DND-41 (cell line): ENCODE data around the gene PDE4A.
"Not testable (repeated sequence)": the region's sequence is repeated elsewhere in the genome, so short reads cannot be mapped to it uniquely, and the experiment has no call there.

Experiments
- ATAC-seq: fragments of 200-7000 bp; cut with Tn5 transposase; 3 replicates; pipeline ENCODE4 v1.9.1; 2021; ENCODE audit warnings: low read depth; ENCODE audit not compliant: insufficient read depth
- DNase-seq: peaks from one replicate; pipeline ENCODE4 v3.0.0-alpha.2; 2020
- H2AFZ ChIP-seq: 2 replicates; pipeline ENCODE4 v1.6.0; 2012; ENCODE audit warnings: low read depth, low read length
- H3K27ac ChIP-seq: 2 replicates; pipeline ENCODE4 v1.5.1; 2012; ENCODE audit warnings: low read length, inconsistent platforms
- H3K27me3 ChIP-seq: fragments of 200-600 bp; sonication (generic); 2 replicates; pipeline ENCODE4 v1.6.0; 2012; ENCODE audit warnings: low read length, mild to moderate bottlenecking, inconsistent platforms; ENCODE audit not compliant: insufficient read depth, poor library complexity
- H3K36me3 ChIP-seq: 2 replicates; pipeline ENCODE4 v1.5.1; 2012; ENCODE audit warnings: low read length, inconsistent platforms; ENCODE audit not compliant: insufficient read depth
- H3K4me1 ChIP-seq: 2 replicates; pipeline ENCODE4 v1.5.1; 2012; ENCODE audit warnings: mild to moderate bottlenecking, low read length; ENCODE audit not compliant: insufficient read depth
- H3K4me2 ChIP-seq: 2 replicates; pipeline ENCODE4 v1.6.0; 2012; ENCODE audit warnings: mild to moderate bottlenecking, moderate library complexity, low read length, inconsistent platforms; ENCODE audit not compliant: insufficient read depth
- H3K4me3 ChIP-seq, 2 experiments: fragments of 200-600 bp in 1 of 2; shearing (Covaris generic) in 1 of 2; 2 replicates each; pipeline ENCODE4 v1.5.1; 2012 to 2016; ENCODE audit warnings: inconsistent platforms in 2 of 2, low read length in 2 of 2, mild to moderate bottlenecking in 2 of 2, low read depth in 1 of 2, moderate library complexity in 1 of 2
- H3K79me2 ChIP-seq: 2 replicates; pipeline ENCODE4 v1.6.0; 2012; ENCODE audit warnings: low read length, inconsistent platforms; ENCODE audit not compliant: insufficient read depth
- H3K9ac ChIP-seq: 2 replicates; pipeline ENCODE4 v1.6.0; 2012; ENCODE audit warnings: low read depth, mild to moderate bottlenecking, inconsistent platforms, low read length, moderate library complexity
- H3K9me3 ChIP-seq: 2 replicates; pipeline ENCODE4 v1.5.1; 2012; ENCODE audit warnings: low read length, moderate library complexity, mild to moderate bottlenecking, inconsistent platforms; ENCODE audit not compliant: insufficient read depth, severe bottlenecking
- H4K20me1 ChIP-seq: 2 replicates; pipeline ENCODE4 v1.6.0; 2012; ENCODE audit warnings: low read length; ENCODE audit not compliant: insufficient read depth
- CTCF ChIP-seq: IDR thresholded peaks from 2 replicates; pipeline ENCODE4 v1.5.1; 2012; ENCODE audit warnings: borderline replicate concordance, low read length, moderate library complexity, mild to moderate bottlenecking; ENCODE audit not compliant: poor library complexity, severe bottlenecking; ENCODE audit errors: extremely low read depth
- EZH2 ChIP-seq: IDR thresholded peaks from 3 replicates; pipeline ENCODE4 v1.6.1; 2012; ENCODE audit warnings: borderline replicate concordance, low read depth, mild to moderate bottlenecking, moderate library complexity, low read length, inconsistent platforms; ENCODE audit not compliant: severe bottlenecking

The PDE4A gene

GRCh38 chr19:10453852-10454251, 33.5 kb downstream of the PDE4A start:
- no peak overlapping the region for H3K4me2 ChIP-seq
- H3K36me3 ChIP-seq: no peaks in the 10 kb centered on the region
- H3K27ac ChIP-seq: no peak overlapping the region
- ATAC-seq (no peak), DNase-seq (no peak)
- H3K79me2 ChIP-seq: no peaks in the 10 kb centered on the region
- H3K9me3 ChIP-seq: no peaks in the 10 kb centered on the region
- no peaks in the 10 kb centered on the region for H3K4me1 ChIP-seq
- H3K4me3 ChIP-seq: no peak overlapping the region
- H3K27me3 ChIP-seq: no peaks in the 10 kb centered on the region
- H4K20me1 ChIP-seq: peaks cover 6% of the 10 kb centered on the region; the same call in 1 of the 2 replicates
- TF ChIP-seq EZH2: no peak
- no peak for TF ChIP-seq CTCF
- H3K9ac ChIP-seq: no peak overlapping the region
- no peak overlapping the region for H2AFZ ChIP-seq

DNA sequence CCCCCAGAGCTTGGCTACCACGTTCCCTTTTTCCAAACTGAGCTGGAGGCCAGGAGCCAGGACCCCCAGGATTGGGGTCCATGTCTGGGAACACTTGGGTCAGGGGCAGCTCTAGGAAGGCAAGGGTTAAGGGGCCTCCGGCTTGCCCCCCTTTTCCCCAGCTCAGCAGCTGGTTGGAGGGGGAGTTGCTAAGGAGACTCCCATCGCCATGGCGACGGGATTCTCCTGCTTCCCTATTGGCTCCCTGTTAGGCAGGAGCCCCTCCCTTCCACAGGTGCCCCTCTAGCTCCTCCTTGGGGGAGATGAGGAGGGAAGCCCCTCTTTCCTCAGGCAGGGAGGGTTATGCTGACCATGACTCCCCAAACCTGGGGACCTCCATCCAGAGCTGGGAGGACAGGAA, 33.9 kb downstream of the PDE4A start:
- H4K20me1 ChIP-seq: peaks cover 6% of the 10 kb centered on the region; the same call in 1 of the 2 replicates
- H2AFZ ChIP-seq: no peak overlapping the region
- H3K36me3 ChIP-seq: no peaks in the 10 kb centered on the region
- no peak for TF ChIP-seq EZH2
- no peak for TF ChIP-seq CTCF
- H3K79me2 ChIP-seq: no peaks in the 10 kb centered on the region
- no peak for ATAC-seq
- no peaks in the 10 kb centered on the region for H3K9me3 ChIP-seq
- H3K27ac ChIP-seq: no peak overlapping the region
- H3K4me3 ChIP-seq: no peak overlapping the region
- no peak overlapping the region for H3K4me2 ChIP-seq
- peak; percentile 28 for DNase-seq
- no peaks in the 10 kb centered on the region for H3K4me1 ChIP-seq
- H3K9ac ChIP-seq: no peak overlapping the region
- H3K27me3 ChIP-seq: no peaks in the 10 kb centered on the region

DNA sequence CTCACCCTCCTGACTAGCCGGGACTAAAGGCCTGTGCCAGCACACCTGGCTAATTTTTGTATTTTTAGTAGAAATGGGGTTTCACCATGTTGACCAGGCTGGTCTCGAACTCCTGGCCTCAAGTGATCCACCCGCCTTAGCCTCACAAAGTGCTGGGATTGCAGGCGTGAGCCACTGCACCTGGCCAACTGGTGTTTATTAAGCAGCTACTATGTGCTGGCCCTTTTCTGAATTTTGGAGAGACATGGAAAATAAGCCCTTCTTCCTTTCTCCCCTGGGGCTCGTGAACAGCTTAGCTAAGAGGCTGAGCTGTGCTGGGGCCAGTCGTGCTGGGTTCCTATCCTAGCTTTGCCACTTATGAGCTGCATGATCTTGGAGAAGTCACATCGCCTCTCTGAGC, 38.4 kb downstream of the PDE4A start:
- H3K36me3 ChIP-seq, DNase-seq: not testable (repeated sequence)

DNA sequence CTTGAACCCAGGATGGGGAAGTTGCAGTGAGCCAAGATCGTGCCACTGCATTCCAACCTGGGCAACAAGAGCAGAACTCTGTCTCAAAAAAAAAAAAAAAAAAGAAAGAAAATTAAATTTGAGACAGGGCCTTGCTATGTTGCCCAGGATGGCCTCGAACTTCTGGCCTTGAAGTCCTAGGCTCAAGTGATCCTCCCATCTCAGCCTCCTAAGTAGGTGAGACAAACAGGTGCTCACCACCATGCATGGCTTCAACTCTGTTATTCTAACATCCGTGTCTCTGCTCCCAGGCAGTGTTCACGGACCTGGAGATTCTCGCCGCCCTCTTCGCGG, 40.3 kb downstream of the PDE4A start:
- DNase-seq: no peak
- Histone ChIP-seq H3K9ac (no peak overlapping the region), H3K79me2 (no peaks in the 10 kb centered on the region), H3K36me3 (no peaks in the 10 kb centered on the region), H3K4me3 (no peak overlapping the region), H3K4me2 (no peak overlapping the region), H3K4me1 (no peaks in the 10 kb centered on the region; the same call in 1 of the 2 replicates), H3K27ac (no peak overlapping the region), H3K9me3 (no peaks in the 10 kb centered on the region), H4K20me1 (no peaks in the 10 kb centered on the region), H3K27me3 (no peaks in the 10 kb centered on the region), H2AFZ (no peak overlapping the region; the same call in 1 of the 2 replicates)
- TF ChIP-seq EZH2 (no peak), CTCF (no peak)
- ATAC-seq: no peak

More for the DNA sequence above, 38.4 kb downstream of the PDE4A start:
- not testable (repeated sequence) for H3K9me3 ChIP-seq, H4K20me1 ChIP-seq, H3K9ac ChIP-seq, H3K4me2 ChIP-seq, H3K4me1 ChIP-seq, H3K79me2 ChIP-seq, ATAC-seq, H3K4me3 ChIP-seq, H3K27me3 ChIP-seq, H2AFZ ChIP-seq, H3K27ac ChIP-seq
